CD4-positive, alpha-beta T cell treated with Interleukin-6 for 4 hours (primary cell): ENCODE measurements around the gene GNG7.
A peak's percentile ranks its signal among the peaks of the same experiment; 100 is the strongest.
"Not testable (repeated sequence)": the region's sequence is repeated elsewhere in the genome, so short reads cannot be mapped to it uniquely, and the experiment has no call there.

Source experiments
- DNase-seq: peaks from one replicate; pipeline ENCODE4 v3.0.0-alpha.2; 2020; ENCODE audit warnings: mixed read lengths

Gene GNG7

DNA sequence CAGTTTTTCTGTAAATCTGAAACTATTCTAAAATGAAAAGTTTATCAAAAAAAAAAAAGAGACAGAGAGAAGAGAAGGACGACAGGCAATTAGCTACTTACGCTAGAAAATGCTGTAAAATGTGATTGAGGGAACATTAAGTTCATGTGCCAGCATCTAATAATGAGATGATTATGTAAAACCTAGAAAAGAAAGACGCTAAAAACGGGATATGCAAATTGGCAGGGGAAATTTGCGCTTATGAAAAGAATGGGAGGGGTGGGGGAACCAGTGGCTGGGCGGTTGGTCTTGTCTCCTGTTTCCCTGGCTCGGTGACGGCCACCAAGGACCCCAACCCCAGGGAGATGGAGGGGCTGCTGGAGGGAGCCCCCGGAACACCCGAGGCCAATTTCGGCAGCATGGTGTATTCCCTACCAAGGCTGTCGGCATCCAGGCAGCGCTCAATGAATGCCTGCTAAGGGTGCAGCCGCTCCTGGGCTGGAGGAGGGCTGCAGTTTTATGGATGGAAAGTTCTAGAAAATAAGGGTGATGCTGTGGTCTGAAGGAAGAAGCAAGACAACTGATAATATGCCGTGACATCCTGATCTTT is 34.2 kb downstream of the GNG7 start:
- no peak for DNase-seq

DNA sequence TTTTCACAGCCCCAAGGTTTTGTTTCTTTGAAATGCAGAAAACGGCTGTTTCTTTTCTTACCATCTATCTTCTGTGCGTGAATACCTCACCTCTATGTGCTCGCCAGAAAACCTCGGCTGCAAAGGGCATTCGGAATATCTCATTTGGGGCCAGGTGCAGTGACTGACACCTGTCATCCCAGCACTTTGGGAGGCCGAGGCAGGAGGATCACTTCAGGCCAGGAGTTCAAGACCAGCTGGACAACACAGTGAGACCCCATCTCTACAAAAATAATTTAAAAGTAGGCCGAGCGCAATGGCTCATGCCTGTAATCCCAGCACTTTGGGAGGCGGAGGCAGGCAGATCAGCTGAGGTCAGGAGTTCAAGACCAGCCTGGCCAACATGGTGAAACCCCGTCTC is 35.1 kb downstream of the GNG7 start:
- not testable (repeated sequence) for DNase-seq

DNA sequence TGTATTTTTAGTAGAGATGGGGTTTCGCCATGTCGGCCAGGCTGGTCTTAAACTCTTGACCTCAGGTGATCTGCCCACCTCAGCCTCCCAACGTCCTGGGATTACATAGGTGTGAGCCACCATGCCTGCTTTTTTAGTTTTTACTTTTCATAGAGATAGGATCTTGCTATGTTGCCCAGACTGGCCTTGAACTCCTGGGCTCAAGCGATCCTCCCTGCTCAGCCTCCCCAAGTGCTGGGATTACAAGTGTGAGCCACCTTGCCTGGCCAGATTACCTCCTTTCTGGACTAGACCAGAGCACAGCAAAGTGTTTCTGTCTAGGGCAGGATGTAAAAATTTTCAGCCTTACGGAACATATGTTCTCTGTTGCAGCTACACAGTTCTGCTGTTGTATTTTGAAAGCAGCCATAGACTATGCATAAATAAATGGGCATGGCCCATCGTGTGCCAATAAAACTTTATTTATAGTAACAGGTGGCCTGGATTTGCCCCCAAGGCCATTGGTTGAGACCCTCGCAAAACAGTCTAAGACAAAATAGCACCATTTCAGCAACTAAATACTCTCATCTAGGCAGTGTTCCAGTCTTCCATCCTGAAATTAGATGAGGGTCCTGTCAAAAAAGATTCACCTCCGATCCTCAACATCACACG is 36.0 kb downstream of the GNG7 start:
- DNase-seq = no peak

DNA sequence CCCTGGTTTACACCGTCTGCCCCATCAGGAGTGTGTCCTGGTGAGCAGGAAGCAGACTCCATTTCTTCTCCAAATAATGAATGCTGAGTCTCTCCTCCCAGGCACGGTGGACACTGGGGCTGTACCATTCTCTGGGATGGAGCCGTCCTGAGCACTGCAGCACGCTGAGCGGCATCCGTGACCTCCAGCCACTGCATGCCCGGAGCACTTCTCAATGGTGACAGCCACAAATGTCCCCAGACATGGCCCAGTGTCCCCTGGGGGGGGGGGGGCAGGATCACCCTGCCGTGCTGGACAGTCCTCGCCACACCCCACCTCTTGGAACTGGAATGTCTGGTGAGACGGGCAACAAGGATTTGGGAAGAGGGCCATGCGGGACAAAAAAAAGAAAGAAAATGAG is 37.4 kb downstream of the GNG7 start:
- DNase-seq = no peak

DNA sequence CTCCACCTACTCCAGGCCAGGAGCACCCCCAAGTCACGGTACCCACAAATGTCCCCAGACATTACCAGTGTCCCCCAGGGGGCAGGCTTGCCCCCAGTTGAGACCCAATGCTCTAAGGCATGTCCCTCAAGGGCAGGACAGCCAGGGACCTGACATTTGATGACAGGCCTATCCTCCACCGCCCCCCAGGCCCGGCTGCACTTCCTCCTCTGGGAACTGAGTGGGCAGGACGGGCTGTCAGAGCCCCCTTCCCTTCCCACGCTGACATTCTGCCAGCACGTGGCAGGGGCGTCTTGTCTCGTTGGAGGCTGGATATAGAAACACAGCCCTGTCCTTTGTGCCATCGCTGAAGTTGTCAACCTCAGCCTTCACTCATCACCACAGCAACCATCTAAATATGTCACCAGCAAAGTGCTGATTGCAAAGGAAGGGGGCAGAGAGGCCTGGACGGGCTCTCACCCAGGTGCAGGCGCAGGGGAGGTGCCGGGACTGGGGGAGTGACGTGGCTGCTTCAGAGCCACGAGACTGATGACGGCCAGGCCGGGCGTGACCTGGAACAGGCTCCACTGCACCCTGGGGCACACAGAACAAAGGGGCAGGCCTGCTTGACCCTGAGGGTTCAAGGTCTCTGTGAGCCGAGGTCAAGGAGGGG is 38.4 kb downstream of the GNG7 start:
- DNase-seq = no peak

DNA sequence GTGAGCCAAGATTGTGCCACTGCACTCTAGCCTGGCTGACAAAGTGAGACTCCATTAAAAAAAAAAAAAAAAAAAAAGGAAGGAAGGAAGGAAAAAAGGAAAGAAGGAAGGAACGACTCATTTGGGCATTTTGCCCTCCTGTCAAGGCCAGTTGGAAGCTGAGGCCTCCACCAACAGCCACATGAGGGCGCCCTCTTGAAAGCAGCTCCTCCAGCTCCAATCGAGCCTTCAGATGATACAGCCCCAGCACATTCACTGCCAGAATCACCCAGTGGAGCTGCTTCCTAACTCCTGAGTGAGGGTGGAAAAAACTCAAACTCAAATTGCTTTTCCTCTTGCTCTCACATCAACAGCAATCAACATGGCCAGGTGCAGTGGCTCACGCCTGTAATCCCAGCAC is 40.9 kb downstream of the GNG7 start:
- DNase-seq = no peak

DNA sequence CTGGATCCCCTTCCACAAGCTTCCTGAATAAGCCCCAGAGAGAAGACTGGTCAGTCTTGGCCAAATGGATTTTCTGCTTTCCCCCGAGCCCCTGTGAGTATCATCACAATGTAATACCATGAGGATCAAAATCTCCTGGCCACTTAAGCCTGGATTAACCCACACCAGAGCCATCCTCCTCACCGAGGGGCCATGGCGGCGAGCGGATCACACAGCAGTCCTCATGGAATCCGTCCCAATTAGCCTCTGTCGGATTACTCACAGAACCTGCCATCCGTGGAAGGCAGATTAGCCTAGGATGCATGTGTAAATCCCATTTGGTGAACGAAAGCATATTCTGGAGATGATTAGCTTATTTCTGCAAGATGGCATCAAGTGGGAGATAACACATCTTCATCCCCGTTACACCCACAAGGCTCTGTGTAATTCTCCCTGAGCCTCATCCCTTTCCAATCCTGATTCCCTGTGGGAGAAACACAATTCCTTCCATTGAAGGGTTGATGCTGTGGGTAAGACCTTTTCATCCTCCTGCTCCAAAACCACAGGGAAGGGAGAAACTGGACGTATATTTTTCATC is 42.5 kb downstream of the GNG7 start:
- no peak for DNase-seq

DNA sequence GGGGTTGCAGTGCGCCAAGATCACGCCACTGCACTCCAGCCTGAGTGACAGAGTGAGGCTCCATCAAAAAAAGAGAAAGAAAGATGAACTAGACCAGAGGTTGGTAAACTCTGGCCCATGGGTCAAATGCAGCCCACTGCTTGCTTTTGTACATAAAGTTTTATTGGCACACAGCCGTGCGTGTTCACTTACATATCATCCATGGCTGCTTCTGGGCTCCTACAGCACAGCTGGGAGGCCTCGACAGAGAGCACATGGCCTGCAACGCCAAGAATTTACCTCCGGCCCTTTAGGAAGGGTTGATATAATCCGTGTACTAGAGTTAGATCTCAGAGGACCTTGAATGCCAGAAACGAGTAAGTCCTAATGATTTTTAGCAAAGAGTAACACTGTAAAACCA is 46.0 kb downstream of the GNG7 start:
- no peak for DNase-seq

DNA sequence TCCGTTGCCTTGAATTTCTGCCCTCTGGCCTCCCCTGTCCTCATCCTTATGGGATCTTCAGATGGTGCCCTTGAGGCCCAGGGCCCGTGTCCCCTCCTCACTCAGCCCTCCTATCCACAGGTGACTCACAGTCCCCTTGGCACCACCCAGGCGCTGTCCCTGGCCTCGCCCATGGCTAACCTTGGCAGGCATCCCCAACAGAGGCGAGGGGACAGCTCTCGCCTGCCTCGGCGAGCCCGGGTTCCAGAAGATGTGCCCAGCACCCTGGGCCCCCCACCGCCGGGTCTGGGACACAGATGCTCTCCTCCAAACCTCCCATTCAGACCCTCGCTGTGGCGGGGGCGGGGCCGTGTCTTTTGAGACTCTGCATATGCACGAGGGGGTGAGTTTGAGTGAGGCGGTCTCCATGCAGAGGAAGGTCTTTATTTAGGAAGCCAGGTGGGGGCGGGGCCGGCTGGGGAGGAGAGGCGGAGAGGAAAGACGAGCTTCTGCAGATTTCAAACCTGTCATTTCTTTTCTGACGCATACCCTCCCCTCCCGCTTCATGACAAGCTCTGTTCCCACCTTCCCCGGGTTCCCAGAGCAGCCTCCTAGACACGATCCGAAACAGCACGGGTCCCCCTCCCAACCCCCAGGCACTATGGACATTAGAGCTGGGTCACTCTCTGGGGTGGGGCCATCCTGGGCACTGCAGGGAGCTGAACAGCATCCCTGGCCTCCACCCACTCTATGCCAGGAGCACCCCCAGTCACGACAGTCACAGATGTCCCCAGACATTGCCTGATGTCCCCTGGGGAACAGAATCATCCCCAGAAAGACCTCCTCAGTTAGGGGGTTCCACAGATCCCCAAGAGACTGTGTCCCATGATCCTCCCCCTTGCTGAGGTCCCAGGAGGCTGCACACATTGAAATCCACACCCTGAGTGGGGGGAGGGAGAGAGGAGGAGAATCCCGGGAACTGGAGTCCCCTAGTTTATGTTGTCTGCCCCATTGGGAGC is 48.5 kb downstream of the GNG7 start:
- DNase-seq = no peak

DNA sequence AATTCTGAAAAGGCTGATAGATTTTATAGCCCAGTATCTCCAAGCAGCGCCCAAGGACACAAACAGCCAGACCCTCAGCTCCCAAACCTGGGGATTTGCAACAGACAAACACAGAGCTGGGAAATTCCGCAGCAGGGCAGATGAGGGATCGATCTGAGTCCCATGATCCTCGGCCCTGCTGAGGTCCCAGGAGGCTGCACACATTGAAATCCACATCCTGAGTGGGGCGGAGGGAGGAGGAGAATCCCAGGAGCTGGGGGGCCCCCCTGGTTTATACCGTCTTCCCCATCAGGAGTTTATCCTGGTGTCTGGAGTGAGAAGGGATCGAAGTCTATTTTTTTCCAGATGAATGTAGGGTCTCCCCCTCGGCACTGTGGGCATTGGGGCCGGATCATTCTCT is 49.3 kb downstream of the GNG7 start:
- DNase-seq = no peak

DNA sequence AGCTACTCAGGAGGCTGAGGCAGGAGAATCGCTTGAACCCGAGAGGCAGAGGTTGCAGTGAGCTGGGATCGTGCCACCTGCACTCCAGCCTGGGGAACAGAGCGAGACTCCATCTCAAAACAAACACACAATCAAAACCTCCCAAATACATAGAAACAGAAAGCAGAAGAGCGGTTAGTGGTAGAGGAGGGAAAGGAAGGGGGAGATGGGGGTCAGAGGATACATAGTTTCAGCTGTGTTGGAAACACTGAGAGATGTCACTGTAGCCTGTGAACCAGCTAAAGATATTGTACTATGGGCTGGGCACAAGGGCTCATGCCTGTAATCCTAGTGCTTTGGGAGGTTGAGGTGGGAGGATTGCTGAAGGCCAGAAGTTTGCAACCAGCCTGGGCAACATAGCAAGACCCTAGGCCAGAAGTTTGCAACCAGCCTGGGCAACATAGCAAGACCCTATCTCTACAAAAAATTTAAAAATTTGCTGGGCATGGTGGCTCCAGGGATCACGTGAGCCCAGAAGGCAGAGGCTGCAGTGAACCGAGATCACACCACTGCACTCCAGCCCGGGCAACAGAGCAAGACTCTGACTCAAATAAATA is 49.9 kb downstream of the GNG7 start:
- DNase-seq = no peak

DNA sequence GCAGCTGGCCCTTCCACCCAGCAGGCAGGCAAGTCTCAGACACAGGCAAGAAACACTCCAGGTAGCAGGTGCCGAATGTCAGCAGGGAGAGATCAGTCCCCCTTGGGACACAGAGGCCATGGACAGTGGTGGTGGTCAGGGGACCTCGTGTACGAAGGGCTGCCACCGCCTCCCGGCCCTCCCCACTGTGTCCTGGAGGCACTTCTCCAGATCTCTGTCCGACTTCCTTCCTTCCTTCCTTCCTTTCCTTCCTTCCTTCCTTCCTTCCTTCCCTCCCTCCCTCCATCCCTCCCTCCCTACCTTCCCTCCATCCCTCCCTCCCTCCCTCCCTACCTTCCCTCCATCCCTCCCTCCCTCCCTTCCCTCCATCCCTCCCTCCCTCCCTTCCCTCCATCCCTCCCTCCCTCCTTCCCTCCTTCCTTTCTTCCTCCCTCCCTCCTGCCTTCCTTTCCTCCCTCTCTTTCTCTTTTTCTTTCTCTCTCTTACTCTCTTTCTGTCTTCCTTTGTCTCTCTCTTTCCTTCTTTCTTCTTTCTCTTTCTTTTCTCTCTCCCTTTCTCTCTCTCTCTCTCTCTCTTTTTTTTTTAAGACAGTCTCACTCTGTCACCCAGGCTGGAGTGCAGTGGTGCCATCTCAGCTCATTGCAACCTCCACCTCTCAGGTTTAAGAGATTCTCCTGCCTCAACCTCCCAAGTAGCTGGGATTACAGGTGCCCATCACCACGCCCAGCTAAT is 51.3 kb downstream of the GNG7 start:
- not testable (repeated sequence) for DNase-seq

DNA sequence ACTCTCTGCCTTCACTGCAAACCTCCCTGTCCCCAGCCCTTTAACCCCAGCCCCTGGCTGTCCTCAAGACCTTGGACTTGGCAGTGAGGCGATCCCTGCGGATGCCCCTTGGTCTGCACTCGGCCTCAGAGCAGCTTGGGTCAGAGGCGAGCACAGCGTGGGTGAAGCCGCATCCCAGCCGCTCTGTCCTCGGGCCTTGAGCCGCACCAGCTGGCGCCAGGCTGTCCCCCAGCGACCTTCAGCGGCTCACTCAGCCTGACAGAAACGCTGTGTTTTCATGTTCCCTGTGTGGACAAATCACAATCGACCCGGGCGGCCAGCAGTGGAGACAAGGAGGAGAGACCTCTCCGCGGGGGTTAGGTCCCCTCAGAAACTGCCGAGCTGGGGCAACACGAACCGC is 52.0 kb downstream of the GNG7 start:
- no peak for DNase-seq

DNA sequence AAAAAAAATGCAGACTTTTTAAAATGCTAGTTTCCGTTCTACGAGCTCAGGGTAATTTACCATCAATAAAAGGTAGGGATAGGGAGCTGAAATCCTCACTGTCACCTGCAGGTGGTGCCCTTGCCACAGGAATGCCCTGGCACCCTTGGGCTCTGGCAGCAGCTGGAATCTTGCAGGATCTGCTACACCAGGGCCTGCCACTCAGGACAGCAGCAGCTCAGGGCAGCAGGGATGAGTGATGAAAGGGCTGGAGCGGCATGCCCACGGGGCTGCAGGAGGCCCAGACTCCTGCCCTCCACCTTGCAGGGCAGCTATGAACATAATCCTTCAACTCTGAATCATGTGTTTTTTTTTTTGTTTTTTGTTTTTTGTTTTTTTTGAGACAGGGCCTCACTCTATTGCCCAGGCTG is 54.0 kb downstream of the GNG7 start:
- DNase-seq = peak; percentile 81

DNA sequence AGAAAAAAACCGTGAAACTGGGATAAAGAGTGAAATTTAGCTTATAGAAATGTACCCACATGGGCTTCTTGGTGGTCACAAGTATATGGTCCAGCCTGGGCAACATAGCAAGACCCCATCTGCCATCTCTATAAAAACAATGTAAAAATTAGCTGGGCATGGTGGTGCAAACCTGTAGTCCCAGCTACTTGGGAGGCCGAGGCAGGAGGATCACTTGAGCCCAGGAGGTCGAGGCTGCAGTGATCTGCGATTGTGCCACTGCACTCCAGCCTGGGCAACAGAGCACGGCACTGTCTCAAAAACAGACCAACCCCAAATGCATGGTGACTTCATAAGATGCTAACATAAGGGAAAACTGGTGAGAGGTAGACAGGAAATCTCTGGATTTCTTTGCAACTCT is 54.4 kb downstream of the GNG7 start:
- DNase-seq = no peak

DNA sequence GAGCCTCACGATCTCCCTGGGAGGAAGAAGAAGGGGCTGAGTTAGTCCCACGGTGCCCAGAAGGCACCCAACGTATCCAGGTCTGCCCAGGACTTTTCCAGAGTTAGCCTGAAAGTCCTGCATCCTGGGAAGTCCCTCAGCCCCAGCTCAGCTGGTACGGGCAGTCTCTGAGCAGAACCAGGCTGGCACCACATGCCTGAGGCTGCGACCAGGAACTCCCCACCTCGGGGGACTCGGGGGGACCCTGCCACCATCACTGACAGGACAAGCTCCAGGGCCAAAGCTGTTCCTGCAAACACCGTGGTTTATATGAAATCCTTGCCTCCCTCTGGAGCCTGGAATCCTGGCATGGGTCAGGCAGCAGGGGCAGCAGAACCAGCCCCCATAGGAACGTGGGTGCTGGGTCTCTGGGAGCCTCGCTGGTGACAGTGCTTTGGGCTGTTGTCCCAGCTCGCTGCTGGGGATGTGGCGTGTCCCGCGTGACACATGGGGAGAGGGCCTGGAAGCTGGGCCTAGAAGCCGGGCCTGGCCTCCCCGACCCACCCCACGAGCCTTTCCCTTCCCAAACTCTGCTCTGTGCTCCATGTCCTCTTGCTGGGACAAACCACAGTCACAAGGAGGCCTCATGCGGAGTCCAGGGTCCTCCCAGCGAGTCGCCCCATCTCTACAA is 55.5 kb downstream of the GNG7 start:
- no peak for DNase-seq

DNA sequence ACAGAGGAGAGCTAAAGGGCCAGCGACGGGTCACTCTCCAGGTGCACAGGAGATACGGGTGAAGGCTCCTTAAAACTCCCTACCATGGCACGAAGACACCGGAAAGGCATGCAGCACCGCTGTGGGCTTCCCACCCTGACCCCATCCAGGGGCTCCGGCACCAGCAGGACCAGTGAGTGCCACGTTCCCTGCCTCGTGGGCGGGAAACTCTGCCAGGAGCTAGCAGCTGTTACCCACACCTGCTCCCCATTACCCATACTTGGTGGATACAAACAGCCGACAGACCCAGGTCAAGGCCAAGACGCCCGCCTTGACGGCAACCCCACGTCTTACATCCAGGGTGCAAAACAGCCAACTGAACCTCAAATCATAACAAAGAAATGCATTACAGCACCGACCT is 56.7 kb downstream of the GNG7 start:
- no peak for DNase-seq

DNA sequence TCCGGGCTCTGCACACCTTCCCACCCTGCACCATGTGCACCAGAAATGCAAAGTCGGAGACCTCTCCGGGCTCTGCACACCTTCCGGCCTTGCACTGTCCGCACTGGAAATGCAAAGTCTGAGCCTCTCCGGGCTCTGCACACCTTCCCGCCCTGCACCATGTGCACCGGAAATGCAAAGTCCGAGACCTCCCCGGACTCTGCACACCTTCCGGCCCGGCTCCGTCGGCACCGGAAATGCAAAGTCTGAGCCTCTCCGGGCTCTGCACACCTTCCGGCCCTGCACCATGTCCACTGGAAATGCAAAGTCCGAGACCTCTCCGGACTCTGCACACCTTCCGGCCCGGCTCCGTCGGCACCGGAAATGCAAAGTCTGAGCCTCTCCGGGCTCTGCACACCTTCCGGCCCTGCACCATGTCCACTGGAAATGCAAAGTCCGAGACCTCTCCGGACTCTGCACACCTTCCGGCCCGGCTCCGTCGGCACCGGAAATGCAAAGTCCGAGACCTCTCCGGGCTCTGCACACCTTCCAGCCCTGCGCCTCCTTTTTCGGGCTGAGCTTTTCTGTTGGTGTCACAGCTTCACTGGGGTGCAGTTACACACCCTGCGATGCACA is 59.3 kb downstream of the GNG7 start:
- not testable (repeated sequence) for DNase-seq

DNA sequence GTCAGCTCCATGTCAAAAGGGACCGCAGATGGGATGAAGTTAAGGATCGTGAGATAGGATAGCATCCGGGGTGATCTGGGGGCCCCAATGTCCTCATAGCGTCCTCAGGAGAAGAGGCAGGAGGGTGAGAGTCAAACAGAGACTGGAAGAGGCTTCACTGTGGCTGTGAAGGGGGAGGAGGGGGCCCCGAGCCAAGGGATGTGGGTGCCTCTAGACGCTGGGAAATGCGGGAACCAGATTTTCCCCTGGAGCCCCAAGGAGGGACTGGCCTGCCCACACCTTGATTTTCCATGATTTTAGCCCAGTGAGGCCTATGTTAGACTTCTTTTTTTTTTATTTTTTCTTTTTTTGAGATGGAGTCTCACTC is 61.2 kb downstream of the GNG7 start:
- no peak for DNase-seq

DNA sequence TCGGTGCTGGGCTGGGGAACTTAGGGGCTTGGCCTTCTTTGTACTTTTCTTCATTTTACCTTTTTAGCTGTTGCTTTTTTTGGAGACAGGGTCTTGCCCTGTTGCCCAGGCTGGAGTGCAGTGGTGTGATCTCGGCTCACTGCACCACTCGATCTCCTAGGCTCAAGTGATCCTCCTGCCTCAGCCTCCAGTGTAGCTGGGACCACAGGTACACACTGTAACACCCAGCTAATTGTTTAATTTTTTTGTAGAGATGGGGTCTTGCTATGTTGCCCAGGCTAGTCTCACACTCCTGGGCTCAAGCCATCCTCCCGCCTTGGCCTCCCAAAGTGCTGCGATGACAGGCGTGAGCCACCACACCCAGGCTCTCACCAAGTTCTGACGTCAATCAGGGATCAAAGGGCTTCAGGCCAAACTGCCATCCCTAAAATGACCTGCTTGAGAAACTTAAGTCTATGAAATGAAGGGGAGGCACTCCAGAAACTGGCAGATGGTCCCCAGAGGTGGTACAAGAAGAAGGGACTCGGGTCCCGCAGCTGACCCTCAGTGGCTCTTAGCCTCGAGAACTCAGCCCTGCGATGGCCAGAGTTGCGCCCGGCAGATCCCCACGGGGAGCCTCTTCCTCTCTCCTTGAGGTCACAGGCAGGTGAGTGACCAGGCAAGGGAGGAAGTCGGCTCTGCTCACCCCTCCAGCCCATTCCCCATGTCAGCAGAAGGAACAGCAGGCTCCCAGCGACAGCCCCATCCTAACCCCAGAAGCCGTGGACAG is 61.7 kb downstream of the GNG7 start:
- no peak for DNase-seq
